MCF 10A (cell line): Measurements from ENCODE around the gene PRUNE2. TPM values are rescaled to one million over a fixed set of nuclear protein-coding genes. Genes with fewer than 3 reads are reported as not detected.

Experiments used
- BruUV-seq: library from RNA; stranded (reverse); fragments of 400-500 nt; replicated peaks from 2 replicates; lab custom pipeline; 2021; lab: Mats Ljungman, UMichigan
- CTCF ChIA-PET: fragments of 300-600 bp; sonication (Branson Sonifier 250); formaldehyde crosslinking; extraction: SDS; loops from one replicate; lab custom pipeline; 2021; ENCODE audit warnings: antibody characterized with exemption, inconsistent platforms; lab: Yijun Ruan, JAX
- POLR2A ChIA-PET: fragments of 300-600, 350-650 bp; sonication (Branson Sonifier 250); formaldehyde crosslinking; extraction: SDS; loops from one replicate; lab custom pipeline; 2020; ENCODE audit warnings: antibody characterized with exemption, inconsistent platforms; lab: Yijun Ruan, JAX
- DNase-seq: peaks from one replicate; pipeline ENCODE4 v3.0.0-alpha.2; 2018; ENCODE audit not compliant: unreplicated experiment
- H3K27ac Mint-ChIP-seq: one replicate; pipeline ENCODE4 v1.8.0; 2022; ENCODE audit warnings: mild to moderate bottlenecking, low read depth, mixed read lengths; ENCODE audit not compliant: unreplicated experiment
- H3K27me3 Mint-ChIP-seq: one replicate; pipeline ENCODE4 v1.8.0; 2022; ENCODE audit warnings: mixed read lengths; ENCODE audit not compliant: insufficient read depth, unreplicated experiment
- H3K36me3 Mint-ChIP-seq: one replicate; pipeline ENCODE4 v1.8.0; 2022; ENCODE audit warnings: mild to moderate bottlenecking, moderate library complexity, mixed read lengths; ENCODE audit not compliant: insufficient read depth, unreplicated experiment
- H3K4me1 Mint-ChIP-seq: one replicate; pipeline ENCODE4 v1.8.0; 2022; ENCODE audit warnings: mixed read lengths; ENCODE audit not compliant: insufficient read depth, unreplicated experiment
- H3K4me3 Mint-ChIP-seq: one replicate; pipeline ENCODE4 v1.8.0; 2022; ENCODE audit warnings: mild to moderate bottlenecking, moderate library complexity, mixed read lengths; ENCODE audit not compliant: unreplicated experiment
- H3K9me3 Mint-ChIP-seq: one replicate; pipeline ENCODE4 v1.8.0; 2022; ENCODE audit warnings: mixed read lengths; ENCODE audit not compliant: unreplicated experiment
- intact Hi-C: fragments of 100-400 bp; cut with micrococcal nuclease; formaldehyde crosslinking; loops from 2 replicates; pipeline ENCODE4 v1.14.1; 2022
- total RNA-seq: library from RNA; stranded (reverse); gene quantifications from 2 replicates; pipeline ENCODE4 v1.2.3, GENCODE V29; 2022
- TF ChIP-seq, protein P1 (sequence below): fragments of 200-600 bp; IDR thresholded peaks from one replicate; pipeline ENCODE4 v1.8.0; 2022; ENCODE audit warnings: antibody characterized with exemption, mild to moderate bottlenecking; ENCODE audit not compliant: unreplicated experiment

PRUNE2 gene
- total RNA-seq, 1 experiment from 2014 or later, result 0.63 TPM

DNA sequence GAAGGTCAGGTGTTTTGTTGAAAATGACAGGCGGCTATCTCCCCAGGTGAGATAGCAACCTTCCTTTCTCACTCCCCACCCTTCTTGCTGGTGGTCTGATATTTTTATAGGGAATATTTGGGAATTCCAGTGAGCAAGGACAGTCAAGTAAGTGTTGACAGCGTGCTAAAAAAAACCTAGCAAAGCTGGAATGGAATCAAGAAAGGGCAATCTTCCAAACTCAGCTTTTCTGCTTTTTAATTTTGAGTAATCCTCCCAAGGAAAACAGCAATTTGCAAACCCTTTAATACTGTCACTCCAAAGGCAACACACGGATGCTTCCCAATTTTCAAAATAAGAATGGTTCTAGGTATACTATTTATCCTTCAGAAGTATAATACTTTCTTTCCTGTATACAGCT, 285.3 kb downstream of the PRUNE2 start:
- Mint-ChIP-seq H3K27ac (peak overlapping the region; percentile 17), H3K36me3 (no peaks in the 10 kb centered on the region), H3K27me3 (no peaks in the 10 kb centered on the region), H3K4me3 (no peak overlapping the region), H3K4me1 (peaks cover 11% of the 10 kb centered on the region), H3K9me3 (no peaks in the 10 kb centered on the region)
- ChIA-PET CTCF (interaction anchor here (0.7 to 1.1 kb wide), 3 partner anchors 29 to 1385 kb away, joined by 3 read pairs; partner anchors contain the start of gene RFK), POLR2A (interaction anchor here (0.6 kb wide), 1 partner anchor 29 kb away, joined by 3 read pairs; no protein-coding TSS in a partner anchor)
- no peak for DNase-seq
- TF ChIP-seq, protein P1, sequence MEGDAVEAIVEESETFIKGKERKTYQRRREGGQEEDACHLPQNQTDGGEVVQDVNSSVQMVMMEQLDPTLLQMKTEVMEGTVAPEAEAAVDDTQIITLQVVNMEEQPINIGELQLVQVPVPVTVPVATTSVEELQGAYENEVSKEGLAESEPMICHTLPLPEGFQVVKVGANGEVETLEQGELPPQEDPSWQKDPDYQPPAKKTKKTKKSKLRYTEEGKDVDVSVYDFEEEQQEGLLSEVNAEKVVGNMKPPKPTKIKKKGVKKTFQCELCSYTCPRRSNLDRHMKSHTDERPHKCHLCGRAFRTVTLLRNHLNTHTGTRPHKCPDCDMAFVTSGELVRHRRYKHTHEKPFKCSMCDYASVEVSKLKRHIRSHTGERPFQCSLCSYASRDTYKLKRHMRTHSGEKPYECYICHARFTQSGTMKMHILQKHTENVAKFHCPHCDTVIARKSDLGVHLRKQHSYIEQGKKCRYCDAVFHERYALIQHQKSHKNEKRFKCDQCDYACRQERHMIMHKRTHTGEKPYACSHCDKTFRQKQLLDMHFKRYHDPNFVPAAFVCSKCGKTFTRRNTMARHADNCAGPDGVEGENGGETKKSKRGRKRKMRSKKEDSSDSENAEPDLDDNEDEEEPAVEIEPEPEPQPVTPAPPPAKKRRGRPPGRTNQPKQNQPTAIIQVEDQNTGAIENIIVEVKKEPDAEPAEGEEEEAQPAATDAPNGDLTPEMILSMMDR, result no peak
- BruUV-seq, result no TSS peak
- intact Hi-C loops, result no loop called here

DNA sequence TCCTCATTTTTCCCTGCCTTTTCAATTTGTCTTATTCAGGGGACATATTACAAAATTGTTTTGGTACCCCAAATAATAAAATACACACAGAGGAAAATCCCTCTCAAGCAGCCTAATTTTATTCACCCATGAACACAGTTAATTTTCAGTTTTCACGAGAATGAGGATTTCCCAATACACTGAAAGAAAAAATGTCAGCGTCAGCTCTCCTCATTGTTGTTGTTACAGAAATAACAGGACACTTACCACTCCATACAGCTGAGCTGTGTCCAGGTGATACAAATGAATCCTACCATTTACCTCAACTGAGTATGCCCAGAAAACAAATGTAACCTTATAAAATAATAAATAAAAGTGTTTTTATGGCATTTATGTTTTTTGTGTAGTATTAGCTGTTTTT, 286.3 kb downstream of the PRUNE2 start:
- peak overlapping the region; percentile 91 for H3K27ac Mint-ChIP-seq

DNA sequence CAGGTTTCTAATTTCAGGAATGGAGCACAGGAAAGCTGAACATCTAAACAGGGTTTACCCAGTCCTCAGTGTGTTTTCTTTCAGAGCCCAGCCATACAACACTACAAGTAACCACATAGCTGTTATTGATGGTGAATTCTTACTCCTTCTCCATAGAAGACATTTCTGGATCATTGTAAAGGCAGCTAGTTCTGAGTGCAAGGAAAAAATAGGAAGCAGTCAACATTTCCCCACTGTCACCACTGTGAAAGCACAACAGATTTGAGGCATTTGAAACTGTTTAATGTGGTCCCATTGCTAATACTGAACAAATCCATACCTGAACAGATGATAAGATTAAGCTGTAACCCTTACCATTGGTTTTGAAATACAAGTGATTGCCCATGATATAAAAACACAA, 286.7 kb downstream of the PRUNE2 start:
- DNase-seq, result no peak
- Mint-ChIP-seq H3K4me1 (peaks cover 11% of the 10 kb centered on the region), H3K36me3 (no peaks in the 10 kb centered on the region), H3K27ac (peak overlapping the region; percentile 91), H3K4me3 (no peak overlapping the region), H3K27me3 (no peaks in the 10 kb centered on the region), H3K9me3 (no peaks in the 10 kb centered on the region)
- intact Hi-C loops, result no loop called here
- no TSS peak for BruUV-seq
- ChIA-PET CTCF (interaction anchor here (0.9 to 1.5 kb wide), 3 partner anchors 20 to 171 kb away, joined by 3 read pairs; no protein-coding TSS in a partner anchor), POLR2A (interaction anchor here (0.6 to 1.6 kb wide), 5 partner anchors 14 to 159 kb away, joined by 3 to 6 read pairs (median 5); no protein-coding TSS in a partner anchor)
- TF ChIP-seq, protein P1, result no peak

More for the DNA sequence above, 286.3 kb downstream of the PRUNE2 start:
- ChIA-PET POLR2A (interaction anchor here (0.6 to 1.6 kb wide), 6 partner anchors 8 to 159 kb away, joined by 3 to 6 read pairs (median 4); no protein-coding TSS in a partner anchor), CTCF (interaction anchor here (0.5 to 1.5 kb wide), 5 partner anchors 21 to 171 kb away, joined by 3 to 5 read pairs (median 3); no protein-coding TSS in a partner anchor)
- Mint-ChIP-seq H3K4me3 (no peak overlapping the region), H3K36me3 (no peaks in the 10 kb centered on the region), H3K27me3 (no peaks in the 10 kb centered on the region), H3K9me3 (no peaks in the 10 kb centered on the region), H3K4me1 (peaks cover 11% of the 10 kb centered on the region)
- peak; percentile 23 for DNase-seq
- TF ChIP-seq, protein P1, result no peak
- BruUV-seq, result no TSS peak
- intact Hi-C loops, result no loop called here

DNA sequence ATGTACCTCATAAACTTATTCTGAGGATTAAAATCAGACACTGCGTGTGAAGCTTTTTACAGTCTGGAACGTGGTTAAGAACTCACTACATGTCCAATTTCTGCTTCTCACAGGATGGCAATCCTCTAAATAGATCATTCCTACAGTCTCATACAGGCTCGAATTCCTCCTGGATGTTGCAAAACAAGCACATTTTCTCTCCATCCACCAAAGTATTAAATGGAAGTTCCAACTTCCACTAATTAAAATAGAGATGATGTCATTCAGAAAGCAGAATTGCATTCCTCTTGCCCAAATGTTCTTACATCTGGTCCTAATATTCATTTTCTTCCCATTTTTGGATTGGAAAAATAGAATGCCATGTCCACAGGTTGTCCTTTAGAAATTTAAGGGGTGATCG, 287.2 kb downstream of the PRUNE2 start:
- no peak for DNase-seq
- TF ChIP-seq, protein P1, result no peak
- no peak overlapping the region for H3K4me3 Mint-ChIP-seq
- BruUV-seq, result no TSS peak
- peaks cover 11% of the 10 kb centered on the region for H3K4me1 Mint-ChIP-seq
- no peaks in the 10 kb centered on the region for H3K27me3 Mint-ChIP-seq
- CTCF ChIA-PET, result interaction anchor here (0.8 to 1.5 kb wide), 3 partner anchors 15 to 170 kb away, joined by 3 to 4 read pairs (median 3); no protein-coding TSS in a partner anchor
- POLR2A ChIA-PET, result interaction anchor here (1.3 to 1.6 kb wide), 3 partner anchors 17 to 158 kb away, joined by 3 to 6 read pairs (median 5); no protein-coding TSS in a partner anchor
- H3K36me3 Mint-ChIP-seq, result no peaks in the 10 kb centered on the region
- intact Hi-C loops, result no loop called here
- H3K27ac Mint-ChIP-seq, result peak overlapping the region; percentile 91
- H3K9me3 Mint-ChIP-seq, result no peaks in the 10 kb centered on the region
